GM18867 (cell line): Measurements from ENCODE around the gene SLC25A19.
"Not testable (repeated sequence)": the region's sequence is repeated elsewhere in the genome, so short reads cannot be mapped to it uniquely, and the experiment has no call there.

Source experiments
- ATAC-seq: cut with Tn5 transposase; IDR thresholded peaks from one replicate; pipeline ENCODE4 v1.9.1; 2021; ENCODE audit warnings: mild to moderate bottlenecking, moderate library complexity; ENCODE audit not compliant: unreplicated experiment

SLC25A19 gene

DNA sequence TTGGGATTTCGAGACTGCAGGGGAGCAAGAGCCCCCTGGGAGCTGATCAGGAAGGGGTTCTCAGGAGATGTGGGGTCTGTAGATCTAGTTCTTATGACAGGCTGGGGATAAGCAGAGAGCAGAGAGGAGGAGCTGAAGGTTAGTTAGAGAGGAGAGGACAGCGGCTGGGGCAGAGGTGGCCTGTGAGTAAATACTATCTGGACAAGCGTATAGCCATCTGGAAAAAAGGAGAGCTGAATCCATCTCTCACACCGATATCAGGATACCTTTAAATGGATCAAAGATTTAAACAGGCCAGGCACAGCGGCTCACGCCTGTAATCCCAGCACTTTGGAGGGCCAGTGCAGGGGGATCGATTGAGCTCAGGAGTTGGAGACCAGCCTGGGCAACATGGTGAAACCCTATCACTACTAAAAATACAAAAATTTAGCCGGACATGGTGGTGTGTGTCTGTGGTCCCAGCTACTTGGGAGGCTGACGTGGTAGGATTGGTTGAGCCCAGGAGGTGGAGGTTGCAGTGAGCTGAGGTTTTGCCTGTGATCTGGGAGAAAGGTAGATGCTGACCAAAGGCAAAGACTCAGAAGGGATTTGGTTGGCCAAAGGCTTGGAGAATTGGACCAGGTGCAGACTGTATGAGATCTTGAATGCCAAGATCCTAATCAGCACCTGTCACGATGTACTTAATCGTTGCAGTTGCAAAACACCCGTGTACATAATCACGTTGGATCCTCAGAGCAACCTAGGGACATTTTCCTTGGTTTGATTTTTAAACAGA lies 18.9 kb upstream of the SLC25A19 start:
- no peak for ATAC-seq

- ATAC-seq, result no peak
Observed at GRCh38 chr17:75301502-75302206, 12.4 kb upstream of the SLC25A19 start.

DNA sequence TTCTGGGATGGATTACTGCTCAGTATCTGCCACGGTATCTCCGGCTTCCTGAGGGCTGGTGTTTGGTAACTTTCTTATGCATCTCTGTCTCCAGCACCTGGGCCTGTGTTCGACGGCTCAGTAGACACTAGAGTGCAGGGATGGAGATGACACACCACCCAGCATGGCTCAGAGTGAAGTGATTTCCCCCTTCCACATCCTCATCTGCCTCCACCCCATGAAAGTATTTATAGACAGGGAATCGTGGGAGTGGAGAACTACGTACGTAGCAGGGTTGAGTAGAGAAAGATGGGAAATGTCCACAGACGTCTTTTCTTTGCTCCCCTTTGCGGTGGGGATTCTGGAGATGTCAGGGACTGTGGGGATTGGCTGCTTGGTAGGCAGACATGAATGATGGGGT lies 11.8 kb upstream of the SLC25A19 start:
- no peak for ATAC-seq

DNA sequence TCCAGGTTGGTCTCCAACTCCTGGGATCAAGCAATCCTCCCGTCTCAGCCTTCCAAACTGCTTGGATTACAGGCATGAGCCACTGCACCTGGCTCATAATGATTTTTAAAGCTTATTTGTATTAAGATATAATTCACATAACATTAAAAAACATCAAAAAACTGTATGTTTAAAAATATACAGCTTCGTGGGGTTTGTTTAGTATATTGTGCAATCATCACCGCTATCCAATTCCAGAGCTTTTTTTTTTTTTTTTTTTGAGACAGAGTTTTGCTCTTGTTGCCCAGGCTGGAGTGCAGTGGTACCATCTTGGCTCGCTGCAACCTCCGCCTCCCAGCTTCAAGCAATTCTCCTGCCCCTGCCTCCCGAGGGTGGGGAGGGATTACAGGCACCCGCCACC lies 11.0 kb upstream of the SLC25A19 start:
- no peak for ATAC-seq

- ATAC-seq, result peak; percentile 60
Observed at GRCh38 chr17:75295201-75296158, 6.2 kb upstream of the SLC25A19 start.

DNA sequence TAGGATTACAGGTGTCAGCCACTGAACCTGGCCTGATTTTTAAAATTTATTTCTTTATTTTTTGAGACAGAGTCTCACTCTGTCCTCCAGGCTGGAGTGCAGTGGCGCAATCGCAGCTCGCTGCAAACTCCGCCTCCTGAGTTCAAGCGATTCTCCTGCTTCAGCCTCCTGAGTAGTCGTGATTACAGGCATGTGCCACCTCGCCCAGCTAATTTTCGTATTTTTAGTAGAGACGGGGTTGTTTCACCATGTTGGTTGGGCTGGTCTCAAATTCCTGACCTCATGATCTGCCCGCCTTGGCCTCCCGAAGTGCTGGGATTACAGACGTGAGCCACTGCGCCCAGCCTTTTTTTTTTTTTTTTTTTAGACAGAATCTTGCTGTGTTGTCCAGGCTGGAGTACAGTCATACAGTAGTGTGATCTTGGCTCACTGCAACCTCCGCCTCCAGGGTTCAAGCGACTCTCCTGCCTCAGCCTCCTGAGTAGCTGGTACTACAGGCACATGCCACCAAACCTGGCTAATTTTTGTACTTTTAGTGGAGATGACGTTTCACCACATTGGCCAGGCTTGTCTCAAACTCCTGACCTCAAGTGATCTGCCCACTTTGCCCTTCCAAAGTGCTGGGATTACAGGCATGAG lies 3.7 kb upstream of the SLC25A19 start:
- ATAC-seq, result not testable (repeated sequence)

GRCh38 chr17:75289832-75290337 lies 652 bp upstream of the SLC25A19 start:
- ATAC-seq, result peak; percentile 31

GRCh38 chr17:75288770-75289114 lies 491 bp downstream of the SLC25A19 start:
- peak; percentile 11 for ATAC-seq

DNA sequence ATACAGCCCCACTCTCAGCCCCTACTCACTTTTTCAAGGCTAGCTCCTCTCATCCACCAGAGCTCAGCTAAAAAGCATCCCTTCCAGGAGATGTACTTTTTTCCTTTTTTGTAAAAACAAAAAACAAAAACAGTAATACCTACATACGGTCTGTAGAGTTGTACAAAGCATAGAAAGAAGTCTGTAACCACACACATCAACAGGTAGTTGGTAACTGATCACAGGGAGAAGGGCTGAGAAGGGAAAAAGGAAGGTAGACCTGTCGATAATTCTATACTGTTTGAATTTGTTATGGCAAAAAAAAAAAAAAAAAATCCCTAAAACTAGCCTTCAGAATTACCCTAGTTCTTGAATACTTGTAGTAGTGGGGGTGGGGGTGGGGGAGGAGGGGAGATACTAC lies 874 bp downstream of the SLC25A19 start:
- no peak for ATAC-seq

DNA sequence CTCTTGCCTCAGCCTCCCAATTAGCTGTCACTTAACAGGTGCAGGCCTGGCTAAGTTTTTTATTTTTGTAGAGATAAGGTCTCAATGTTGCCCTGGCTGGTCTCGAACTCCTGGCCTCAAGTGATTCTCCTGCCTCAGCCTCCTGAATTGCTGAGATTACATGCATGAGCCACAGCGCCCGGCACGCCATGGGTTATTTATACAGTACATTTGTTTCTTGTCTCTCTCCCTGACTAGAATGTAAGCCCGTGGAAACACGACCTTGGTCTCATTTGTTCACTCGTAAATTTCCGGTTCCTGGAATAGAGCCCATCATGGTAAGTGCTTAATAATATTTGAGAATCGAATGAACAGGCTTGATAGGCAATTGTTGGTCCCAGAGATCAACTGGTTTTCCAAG lies 2.0 kb downstream of the SLC25A19 start:
- ATAC-seq, result no peak

DNA sequence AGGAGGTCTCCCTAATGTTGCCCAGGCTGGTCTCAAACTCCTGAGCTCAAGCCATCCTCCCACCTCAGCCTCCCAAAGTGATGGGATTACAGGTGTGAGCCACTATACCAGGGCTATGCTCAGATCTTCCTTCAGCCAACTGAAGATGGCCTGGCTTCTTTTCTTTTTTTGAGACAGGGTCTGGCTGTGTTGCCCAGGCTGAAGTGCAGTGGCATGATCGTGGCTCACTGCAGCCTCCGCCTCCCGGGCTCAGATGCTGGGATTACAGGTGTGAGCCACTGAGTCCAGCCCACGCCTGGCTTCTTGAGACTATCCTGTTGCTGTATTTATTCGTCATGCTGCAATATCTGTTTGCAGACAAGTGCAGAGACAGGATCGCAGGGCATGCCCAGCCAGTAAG lies 4.1 kb downstream of the SLC25A19 start:
- ATAC-seq, result no peak

DNA sequence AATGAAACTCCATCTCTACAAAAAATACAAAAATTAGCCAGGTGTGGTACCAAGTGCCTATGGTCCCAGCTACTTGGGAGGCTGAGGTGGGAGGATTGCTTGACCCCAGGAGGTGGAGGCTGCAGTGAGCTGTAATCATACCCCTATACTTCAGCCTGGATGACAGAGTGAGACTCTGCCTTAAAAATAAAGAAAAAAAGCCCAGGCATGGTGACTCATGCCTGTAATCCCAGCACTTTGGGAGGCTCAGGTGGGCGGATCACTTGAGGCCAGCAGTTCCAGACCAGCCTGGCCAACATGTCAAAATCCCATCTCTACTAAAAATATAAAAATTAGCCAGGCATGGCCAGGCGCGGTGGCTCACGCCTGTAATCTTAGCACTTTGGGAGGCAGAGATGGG lies 9.0 kb downstream of the SLC25A19 start:
- ATAC-seq, result not testable (repeated sequence)

DNA sequence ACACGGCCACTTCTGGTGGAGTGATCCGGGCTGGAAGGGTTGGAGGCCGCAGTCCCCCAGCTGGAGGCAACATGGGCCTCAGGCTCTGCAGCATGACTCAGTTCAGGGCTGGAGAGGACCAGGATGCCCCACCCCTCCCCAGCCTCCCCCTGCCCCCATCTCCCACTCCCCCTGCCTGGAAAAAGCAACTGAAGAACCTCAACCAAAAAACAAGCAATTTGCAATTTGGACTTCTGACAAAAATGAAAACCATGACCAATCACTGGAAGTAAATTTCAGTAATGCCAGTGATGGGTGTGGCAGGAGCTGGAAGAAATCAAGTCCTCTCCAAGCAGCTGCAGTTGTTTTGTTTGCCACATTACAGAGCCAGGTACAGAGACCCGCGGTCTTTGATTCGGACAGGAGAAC lies 11.6 kb downstream of the SLC25A19 start:
- no peak for ATAC-seq

- no peak for ATAC-seq
Observed at GRCh38 chr17:75273977-75274708, 15.1 kb downstream of the SLC25A19 start.

DNA sequence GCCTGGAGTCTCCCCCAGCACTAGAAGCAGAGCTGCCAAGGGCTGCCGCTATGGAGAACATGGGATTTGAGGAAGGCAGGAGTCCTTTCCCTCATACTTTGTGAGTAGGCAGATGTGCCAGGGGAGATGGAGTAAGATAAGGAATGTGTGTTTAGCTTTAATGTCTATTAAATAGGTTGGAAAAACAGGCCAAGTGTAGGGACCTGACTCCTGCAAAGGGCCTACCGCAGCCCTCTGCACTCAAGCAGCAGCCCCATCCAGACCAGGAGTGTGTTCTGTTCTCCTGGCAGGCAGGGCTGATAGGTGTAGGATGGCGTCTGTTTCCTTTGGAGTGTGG lies 16.4 kb downstream of the SLC25A19 start:
- ATAC-seq, result no peak

GRCh38 chr17:75271955-75272847 lies 17.0 kb downstream of the SLC25A19 start:
- ATAC-seq, result no peak

GRCh38 chr17:75271233-75271954 lies 17.8 kb downstream of the SLC25A19 start:
- ATAC-seq, result peak; percentile 70

DNA sequence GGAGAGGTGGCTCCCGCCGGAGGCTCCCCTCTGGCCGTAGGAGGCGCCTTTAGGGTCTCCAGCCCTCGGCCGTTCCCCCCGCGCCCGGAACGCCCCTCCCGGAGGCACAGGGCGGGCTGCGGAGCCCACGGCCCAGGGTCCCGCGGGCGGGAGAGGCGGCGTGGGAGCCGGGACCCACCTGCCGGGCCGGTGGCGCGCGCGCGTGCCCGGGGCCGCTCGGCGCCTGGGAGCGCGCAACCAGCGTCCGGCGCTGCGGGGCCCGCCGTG lies 18.3 kb downstream of the SLC25A19 start, which contains the start of gene MIF4GD:
Gene MIF4GD, minus strand, starts transcription at position 266 of the 267 bp plus-strand sequence. CDS start 1,036 bp downstream, outside the sequence.
- ATAC-seq, result no peak
